ENCODE data around the gene SUCLG2. TPM values are rescaled to one million over a fixed set of nuclear protein-coding genes. Genes with fewer than 3 reads are reported as not detected.

Gene SUCLG2
- total RNA-seq, 1 donor from 2014 or later, result 49.9 TPM

DNA sequence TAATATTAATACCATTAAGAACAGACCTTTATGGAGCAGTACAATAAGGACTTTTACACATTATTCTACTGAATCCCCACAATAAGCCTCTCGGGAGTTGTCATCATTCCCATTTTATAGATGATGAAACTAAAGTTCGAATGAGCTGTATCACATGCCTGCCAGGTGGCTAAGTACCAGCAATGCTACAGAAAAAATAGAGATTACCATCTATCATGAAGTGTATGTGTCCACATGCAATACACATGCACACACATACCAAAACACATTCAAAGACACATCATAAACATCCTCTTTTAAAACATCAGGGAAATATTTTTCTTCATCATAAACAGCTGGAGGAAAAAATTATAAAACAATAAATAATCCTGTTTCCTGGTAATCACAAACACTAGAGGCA, 136.6 kb downstream of the SUCLG2 start:
- no peak for DNase-seq (ENCODE audit: low read depth, low spot score)

DNA sequence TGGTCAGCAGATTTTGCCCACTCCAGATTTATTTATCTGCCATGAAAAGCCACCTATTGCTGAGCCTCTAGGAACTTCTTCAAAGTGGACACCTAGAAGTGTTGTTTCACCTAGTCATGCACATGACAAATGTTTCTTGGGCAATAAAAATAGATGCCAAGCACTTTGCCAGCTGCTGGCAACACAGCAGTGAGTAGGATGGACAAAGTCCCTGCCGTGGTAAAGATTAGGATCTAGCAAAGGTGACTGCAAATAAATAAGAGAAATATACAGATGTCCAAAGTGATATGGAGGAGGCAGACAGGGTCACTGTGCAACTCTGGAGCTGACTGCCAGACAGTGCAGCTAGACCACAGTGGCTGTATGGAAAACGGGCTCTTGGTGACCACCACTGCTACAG, 137.9 kb downstream of the SUCLG2 start:
- no peak for DNase-seq (ENCODE audit: low read depth, low spot score)

DNA sequence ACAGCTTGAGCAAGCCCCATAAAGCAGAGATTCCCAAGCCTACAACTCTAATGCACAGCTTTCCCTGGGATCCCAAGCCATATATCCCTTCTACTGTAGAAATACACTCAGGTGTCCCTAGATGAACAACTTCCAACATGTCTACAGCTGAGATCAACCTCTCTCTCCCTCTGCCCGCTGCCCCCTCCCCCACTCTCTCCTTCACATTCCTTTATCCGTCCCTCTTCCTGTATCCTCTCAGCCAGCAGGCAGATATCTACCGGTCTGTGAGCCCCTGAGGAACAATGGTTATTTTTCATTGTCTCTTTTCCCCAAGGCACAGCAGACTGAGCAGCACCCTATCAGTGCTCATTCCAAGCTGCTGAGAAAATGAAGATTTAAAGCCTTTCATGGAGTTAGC, 138.6 kb downstream of the SUCLG2 start:
- DNase-seq (ENCODE audit: low read depth, low spot score), result no peak

DNA sequence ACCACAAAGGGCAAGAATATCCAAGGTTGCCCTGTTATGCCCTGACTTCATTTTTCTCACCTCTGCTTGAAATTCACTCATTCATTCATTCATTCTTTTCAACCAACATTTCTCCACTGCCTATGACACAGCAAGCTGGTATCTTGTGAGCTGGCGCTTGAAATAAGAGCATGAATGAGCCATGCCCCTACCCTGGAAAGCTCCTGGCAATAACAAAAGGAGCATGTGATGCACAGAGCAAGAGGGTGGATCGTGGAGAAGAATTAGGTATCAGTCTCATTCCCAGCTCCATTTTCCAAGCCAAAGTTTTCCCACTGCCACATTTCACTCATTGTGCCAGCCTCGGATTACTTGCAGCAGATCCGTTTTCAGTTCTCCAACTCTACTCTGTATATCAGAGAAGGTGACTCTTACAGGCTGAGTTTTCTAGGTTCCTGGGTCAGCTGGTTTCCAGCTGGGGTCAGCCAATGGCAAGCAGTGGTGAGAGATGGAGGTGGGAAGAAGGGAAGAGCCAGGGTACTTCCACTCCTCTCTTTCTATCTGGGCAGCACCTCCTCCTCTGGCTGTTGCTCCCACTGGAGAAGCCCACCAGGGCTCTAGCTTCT, 144.8 kb downstream of the SUCLG2 start:
- DNase-seq (ENCODE audit: low read depth, low spot score), result no peak

DNA sequence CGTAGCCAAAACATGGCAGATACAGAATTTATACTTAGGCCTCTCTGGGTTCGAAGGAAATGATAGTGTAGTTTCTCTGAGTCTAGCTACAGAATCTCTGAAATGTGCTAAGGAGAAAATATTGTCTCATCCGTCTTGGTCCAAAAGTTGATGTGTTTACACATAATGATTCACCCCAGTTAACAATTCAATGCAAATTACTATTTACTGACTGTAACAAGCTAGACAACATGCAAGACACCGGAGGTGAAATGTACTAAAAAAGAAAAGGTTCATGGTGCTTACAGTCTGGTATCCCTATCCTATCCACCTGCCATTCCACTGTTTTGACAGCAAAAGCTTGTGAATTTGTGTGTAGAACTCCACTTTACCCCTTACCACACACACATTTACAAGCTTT, 146.8 kb downstream of the SUCLG2 start:
- no peak for DNase-seq (ENCODE audit: low read depth, low spot score)

DNA sequence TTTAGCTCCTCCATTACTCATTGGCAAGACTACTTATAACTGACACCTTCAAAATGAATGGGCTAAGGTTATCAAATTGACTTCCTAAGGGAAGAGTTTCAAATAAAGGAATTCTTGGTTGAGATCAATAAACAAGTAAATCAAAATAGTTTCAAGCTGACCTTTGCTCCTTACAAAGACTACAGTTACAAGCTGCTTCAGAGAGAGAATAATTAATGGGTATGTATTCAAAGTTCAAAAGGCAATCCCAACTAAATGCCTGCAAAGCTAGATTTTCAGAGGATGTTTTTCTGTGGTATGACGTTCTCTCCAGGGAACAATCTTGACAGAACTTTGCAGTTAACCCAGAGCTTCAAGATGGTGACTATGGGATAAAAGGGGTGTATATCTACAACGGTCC, 153.7 kb downstream of the SUCLG2 start:
- no peak for DNase-seq (ENCODE audit: low read depth, low spot score)

DNA sequence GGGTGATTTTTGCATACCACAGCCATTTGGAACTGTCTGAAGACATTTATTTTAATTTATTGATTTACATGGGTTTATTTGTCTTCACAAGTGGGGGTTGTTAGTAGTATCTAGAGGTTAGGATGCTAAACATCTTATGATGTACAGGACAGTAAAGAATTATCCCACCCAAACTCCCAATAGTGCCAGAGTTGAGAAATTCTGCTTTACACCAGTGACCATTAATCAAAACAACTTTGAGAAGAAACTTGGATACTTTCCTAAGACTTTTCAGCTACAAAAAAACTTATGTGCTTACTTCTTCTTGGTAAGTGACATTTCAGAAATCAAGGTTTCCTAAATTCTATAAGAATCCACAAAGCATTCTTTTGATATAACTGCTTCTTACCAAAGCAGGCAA, 156.7 kb downstream of the SUCLG2 start:
- DNase-seq (ENCODE audit: low read depth, low spot score), result no peak

DNA sequence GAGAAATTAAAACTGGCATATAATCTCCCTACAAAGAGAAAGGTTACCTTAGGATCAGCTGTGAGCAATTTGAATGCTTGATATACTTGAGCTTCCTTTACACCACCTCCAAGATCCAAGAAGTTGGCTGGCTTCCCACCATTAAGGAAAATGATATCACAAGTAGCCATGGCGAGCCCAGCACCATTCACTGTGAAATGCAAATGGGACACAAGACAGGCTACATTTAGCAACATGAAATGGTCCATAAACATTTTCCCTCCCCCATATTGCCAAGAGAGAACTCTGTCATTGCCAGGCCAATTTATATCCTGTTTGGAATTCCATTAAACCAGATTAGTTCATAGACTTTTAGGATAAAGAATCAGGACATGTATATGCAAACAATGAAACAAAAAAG, 158.7 kb downstream of the SUCLG2 start:
- peak; percentile 32 for DNase-seq (ENCODE audit: low read depth, low spot score)

DNA sequence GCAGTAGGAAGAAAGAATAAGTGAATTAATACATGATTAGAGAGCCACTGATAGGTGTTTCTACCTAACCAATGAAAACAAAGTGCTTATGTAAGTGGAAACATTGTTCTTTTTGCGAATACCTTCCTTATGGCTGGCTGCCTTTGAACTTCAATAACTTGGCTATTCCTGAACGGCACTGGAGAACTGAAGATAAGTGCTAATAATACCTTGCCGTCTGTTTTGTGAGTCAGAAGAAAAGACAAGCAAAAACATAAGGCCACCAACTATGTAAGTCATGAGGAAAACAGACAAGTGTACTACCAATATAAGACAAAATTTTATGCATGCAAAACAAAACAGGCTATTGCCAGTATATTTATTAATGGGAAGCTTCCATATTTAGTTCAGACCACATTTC, 160.6 kb downstream of the SUCLG2 start:
- no peak for DNase-seq (ENCODE audit: low read depth, low spot score)

DNA sequence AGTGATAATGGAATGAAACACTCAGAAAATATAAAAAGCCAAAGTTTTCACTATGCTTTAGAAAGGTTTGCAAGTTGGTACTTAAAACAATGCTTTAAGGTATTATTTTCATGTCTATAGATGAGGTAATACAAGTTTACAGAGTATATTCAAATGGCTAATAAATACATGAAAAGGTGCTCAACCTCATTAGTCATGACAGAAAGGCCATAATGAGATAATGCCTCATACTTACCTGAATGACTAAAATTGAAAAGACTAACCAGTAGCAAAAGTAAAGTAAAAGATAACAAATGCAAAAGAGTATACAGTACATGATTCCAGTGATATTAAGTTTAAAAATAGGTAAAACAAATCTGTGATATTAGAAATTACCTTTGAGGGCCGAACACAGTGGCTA, 163.8 kb downstream of the SUCLG2 start:
- DNase-seq (ENCODE audit: low read depth, low spot score), result no peak

DNA sequence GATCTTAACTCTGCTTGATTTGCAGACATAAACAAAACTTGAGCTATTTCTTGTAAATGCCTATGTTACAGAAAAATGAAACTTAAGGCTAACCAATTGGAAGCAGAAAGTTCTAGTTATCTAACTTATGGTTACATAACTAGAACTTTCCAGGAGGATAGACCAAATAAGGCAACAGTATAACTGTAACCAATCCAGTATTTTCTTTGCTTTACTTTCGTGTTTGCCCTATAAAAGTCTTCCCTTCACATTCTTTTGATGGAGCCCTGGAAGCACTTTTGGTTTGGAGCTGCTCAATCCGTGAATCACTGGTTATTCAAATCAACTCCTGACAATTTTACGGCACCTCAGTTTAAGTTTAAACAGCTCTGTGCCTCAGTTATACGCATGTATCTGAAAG, 164.6 kb downstream of the SUCLG2 start:
- DNase-seq (ENCODE audit: low read depth, low spot score), result no peak

DNA sequence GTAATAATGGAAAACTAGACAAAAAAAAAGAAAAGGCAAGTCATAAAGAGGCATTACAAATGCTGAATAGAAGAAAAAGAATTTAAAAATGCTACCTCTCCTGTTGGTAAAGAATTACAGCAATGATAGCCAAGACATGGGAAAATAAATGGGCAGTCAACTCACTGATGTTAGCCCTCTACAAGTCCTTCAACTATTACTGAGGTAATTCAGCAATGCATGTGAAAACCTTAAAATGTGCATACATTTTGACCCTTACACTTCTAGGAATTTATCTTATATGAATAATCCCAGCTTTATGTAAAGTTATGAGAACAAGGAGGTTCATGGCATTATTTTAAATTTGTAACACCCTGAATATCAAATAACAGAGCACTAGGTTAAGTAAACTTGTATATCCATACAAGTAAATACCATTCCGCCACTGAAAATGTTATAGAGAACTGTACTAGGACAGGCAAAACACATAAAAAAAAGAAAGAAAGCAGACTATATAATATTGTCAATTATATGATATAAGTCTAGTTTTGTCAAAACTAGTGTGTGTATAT, 166.8 kb downstream of the SUCLG2 start:
- DNase-seq (ENCODE audit: low read depth, low spot score), result no peak

DNA sequence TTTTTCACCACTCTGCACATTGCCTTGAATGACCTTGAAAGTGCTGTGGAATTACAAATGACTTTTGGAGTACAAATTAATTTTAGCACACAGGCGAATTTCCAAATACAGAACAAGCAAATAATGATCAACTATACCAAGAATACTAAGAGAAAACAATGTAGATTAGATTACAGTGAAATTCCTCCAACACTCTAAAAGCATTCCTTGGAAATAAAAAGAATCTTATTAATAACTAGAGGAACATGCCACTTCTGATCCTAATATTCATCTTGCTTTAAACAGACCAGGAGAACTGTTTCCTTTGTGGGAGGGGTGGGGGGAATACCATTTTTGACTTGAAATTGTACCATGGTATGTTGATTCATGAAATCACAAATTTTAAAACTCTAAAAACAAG, 167.5 kb downstream of the SUCLG2 start:
- no peak for DNase-seq (ENCODE audit: low read depth, low spot score)

DNA sequence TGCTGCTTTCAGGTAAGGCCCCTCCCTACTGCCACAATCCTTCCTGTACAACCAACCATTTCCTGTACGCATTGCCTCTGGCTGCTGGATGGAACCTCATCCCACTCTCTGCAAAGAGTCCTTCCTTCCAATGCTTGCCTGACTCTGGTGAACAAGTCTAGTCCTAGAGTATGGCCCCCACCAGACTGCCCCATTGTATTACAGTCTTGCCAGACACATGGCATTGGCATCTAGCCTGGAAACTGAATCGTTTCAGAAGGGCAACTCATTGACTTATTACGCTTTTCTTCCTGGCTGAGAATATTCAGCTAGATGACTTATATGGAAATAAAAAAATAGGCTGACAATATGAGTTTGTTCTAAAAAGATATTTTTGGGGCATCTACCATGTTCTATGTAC, 170.3 kb downstream of the SUCLG2 start:
- DNase-seq (ENCODE audit: low read depth, low spot score), result no peak

DNA sequence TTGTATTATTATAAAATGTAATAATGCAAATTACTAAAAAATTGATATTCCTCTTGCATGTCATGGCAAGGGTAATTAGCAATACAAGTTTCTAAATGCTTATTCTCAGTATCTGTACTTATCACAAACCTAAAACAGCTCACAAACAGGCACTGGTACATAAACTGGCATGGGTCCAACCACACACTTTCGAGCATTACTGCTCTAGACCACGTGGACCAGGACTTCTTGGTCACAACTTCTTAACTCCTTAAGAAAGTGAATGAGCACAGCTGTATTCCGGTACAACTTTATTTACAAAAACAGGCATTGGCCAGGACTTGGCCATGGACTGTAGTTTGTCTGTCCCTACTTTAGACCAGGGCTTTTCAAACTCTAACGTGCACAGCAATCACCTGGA, 173.3 kb downstream of the SUCLG2 start:
- no peak for DNase-seq (ENCODE audit: low read depth, low spot score)

DNA sequence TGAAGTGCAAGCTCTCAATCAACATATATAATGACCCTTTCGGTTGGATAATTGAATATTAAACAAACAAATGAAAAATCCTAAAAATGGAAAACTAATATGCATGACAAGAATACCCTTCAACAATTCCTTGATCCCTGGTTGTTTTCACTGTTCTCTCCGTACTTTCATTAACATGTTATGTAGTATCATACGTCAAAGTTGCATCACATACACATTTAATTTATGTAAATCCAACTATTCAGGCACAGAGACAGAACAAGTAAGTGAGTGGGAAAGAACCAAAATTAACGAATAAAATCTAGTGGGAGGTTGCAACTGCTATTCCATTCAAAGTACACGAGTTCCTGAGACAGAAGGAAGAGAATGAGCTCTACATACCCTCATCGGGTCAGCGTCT, 176.0 kb downstream of the SUCLG2 start:
- DNase-seq (ENCODE audit: low read depth, low spot score), result no peak

DNA sequence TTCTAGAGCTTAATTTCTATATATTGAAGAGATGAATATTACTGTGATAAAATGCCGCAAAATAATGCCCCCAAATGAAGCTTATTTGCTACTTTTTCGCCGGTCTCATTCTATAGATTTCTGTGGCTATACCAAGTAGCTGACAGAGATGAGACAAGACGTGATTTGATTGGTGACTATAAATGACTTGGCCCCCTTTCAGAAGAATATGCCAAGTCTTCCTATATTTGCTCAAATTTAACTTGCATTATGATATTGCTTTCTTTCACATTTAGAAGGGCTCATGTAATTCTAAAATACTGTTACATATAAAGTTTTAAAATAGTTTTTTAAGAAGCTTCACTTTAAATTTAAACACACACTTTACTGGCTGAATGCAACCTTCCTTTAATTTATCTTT, 180.1 kb downstream of the SUCLG2 start:
- DNase-seq (ENCODE audit: low read depth, low spot score), result no peak

DNA sequence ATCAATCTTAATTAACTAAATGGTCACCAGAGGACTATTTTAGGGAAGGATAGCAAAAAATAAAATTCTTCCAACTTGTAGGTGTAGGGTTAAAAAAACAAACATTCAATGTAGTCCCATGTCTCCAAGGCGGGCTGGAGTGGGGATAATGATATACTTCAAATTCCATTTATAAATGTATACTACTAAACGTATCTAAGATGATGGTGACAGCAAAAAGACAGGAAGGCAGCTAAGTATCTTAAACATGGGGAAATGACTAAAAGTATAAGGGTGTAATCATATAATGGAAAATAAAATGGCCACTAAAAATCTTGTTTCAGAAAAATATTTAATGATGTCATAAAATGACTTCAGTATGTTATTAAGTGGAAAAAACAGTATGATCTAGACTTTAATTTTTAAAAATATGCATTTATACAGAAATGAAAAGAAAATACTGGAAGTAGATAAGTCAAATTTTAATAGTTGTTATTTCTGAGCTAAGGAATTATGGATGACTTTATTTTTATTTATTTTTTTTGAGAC, 181.7 kb downstream of the SUCLG2 start:
- DNase-seq (ENCODE audit: low read depth, low spot score), result no peak

DNA sequence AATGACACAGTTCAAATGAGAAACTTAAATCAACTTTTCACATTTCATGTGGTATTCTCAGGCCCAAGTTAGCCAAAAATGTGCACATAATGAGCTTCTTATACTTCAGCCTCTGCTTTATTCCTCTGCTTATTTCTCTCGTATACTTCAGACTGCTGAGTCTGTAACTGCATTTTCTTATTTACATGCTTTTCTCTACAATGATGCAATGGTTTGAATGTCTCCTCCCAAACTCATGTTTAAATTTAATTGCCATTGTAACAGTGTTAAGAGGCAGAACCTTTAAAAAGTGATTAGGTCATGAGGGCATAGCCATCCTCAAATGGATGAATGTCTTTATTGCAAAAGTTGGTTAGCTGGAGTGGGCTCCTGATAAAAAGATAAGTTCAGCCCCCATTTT, 184.2 kb downstream of the SUCLG2 start:
- no peak for DNase-seq (ENCODE audit: low read depth, low spot score)

DNA sequence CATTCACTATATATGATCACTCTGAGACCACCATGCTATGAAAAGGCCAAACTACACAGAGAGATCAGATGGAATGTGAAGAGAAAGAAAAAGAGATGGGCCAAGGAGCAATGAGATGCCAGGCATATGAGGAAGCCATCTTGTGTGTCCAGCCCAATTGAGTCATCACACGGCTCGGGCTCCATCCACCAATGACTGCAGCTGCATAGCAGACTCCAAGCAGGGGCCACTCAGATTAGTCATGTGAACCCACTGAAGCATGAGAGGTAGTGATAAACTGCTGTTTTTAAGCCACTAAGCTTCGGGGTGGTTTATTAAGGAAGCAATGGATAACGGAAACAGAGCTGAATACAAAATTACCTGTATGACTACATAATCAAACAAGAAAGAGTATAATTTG, 185.9 kb downstream of the SUCLG2 start:
- no peak for DNase-seq (ENCODE audit: low read depth, low spot score)

DNA sequence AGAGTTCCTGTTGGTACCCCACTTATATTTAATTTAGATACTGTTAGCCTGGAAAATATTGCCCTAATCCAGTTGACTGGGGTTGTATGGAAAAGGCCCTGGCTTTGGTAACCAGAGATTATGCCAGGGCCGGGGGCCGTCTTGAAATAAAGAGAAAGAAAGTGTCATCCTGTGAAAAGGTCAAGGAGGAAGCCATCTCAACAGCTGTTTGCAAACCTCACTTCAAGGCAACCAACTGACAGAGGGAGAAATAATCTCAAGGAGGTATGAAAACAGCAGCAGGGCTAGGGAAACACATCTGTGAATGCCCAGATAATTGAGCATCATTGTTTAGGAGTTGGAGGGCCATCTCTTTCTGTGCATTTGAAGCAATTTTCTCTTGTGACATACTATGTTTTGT, 190.8 kb downstream of the SUCLG2 start:
- DNase-seq (ENCODE audit: low read depth, low spot score), result no peak

DNA sequence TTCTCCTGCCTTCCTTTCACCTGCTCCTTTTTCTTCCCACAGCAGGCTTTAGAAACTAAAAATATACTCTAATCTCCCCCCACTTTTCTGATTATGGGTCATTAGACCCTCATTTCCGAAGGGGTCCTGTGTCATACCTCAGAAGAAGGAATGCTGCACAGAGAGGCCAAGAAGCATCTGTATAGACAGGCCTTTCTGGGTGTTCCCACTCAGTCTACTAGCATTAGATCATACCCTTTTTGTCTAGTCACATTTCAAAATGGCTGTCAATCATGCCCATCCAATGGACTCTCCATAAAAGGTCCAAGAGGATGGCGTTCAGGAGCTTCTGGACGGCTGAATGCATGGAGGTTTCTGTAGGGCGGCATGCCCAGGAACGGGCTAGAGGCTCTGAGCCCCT, 192.2 kb downstream of the SUCLG2 start:
- no peak for DNase-seq (ENCODE audit: low read depth, low spot score)

DNA sequence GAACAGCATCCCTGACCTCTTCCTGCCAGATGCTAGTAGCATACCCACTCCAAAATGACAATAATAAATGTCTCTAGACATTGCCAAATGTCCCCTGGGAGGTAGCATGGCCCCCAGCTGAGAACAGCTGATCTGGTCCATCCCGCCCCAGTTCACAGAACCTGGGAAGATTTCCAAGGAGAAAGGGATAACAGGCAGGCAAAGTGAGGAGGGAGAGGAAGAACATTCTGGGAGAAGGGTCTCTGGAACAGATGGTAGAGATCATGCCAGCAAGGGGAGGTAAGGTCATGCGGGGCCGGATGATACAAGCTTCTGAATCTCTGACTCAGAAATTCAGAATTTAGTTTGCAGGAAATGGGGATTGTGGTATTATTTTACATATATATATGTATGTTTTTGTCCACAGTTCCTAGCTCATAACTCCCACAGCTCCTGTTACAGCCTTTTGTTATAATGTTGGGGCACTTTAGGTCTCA, 192.7 kb downstream of the SUCLG2 start:
- peak; percentile 17 for DNase-seq (ENCODE audit: low read depth, low spot score)
